HEK293 (cell line): Measurements from ENCODE around the gene FABP7.
"Not testable (repeated sequence)": the region's sequence is repeated elsewhere in the genome, so short reads cannot be mapped to it uniquely, and the experiment has no call there.

Experiments used
- CTCF ChIA-PET: fragments of 350-600 bp; formaldehyde crosslinking; extraction: SDS; loops from one replicate; lab custom pipeline; 2021; ENCODE audit warnings: antibody characterized with exemption; lab: Yijun Ruan, JAX
- POLR2A ChIA-PET: fragments of 300-600 bp; formaldehyde crosslinking; extraction: SDS; loops from one replicate; lab custom pipeline; 2020; ENCODE audit warnings: antibody characterized with exemption, inconsistent platforms; lab: Yijun Ruan, JAX
- H3K27ac ChIP-seq: fragments of 200-500 bp; sonication (Bioruptor generic); 2 replicates; pipeline ENCODE4 v1.5.1; 2014; ENCODE audit warnings: low read depth, low read length, control low read depth, inconsistent platforms; ENCODE audit errors: extremely low read depth
- H3K36me3 ChIP-seq, 2 experiments: fragments of 200-500 bp in 1 of 2; sonication (Bioruptor generic) in 1 of 2; 1 replicate in 1 of 2; 2 replicates in 1 of 2; pipeline ENCODE4 v1.5.1; 2014 to 2017; ENCODE audit warnings: inconsistent platforms in 2 of 2, low read length in 2 of 2; ENCODE audit not compliant: control insufficient read depth in 2 of 2, insufficient read depth in 1 of 2
- H3K4me1 ChIP-seq: fragments of 200-500 bp; sonication (Bioruptor generic); 2 replicates; pipeline ENCODE4 v1.5.1; 2014; ENCODE audit warnings: mild to moderate bottlenecking, low read length, inconsistent platforms; ENCODE audit not compliant: control insufficient read depth, insufficient read depth
- H3K4me3 ChIP-seq: 2 replicates; pipeline ENCODE4 v1.5.1; 2011; ENCODE audit warnings: low read depth, mild to moderate bottlenecking, control low read depth, low read length, moderate library complexity
- H3K9me3 ChIP-seq: fragments of 200-500 bp; sonication (Bioruptor generic); 2 replicates; pipeline ENCODE4 v1.5.1; 2014; ENCODE audit warnings: low read depth, low read length, inconsistent platforms; ENCODE audit not compliant: control insufficient read depth, insufficient read depth
- KLF10 ChIP-seq: fragments of 450-650 bp; IDR thresholded peaks from 2 replicates; pipeline ENCODE4 v1.5.1; 2018; ENCODE audit warnings: missing biosample characterization, mild to moderate bottlenecking, missing genetic modification characterization
- KLF7 ChIP-seq: fragments of 450-650 bp; formaldehyde crosslinking; IDR thresholded peaks from 2 replicates; pipeline ENCODE4 v1.5.1; 2016; ENCODE audit warnings: missing biosample characterization, missing genetic modification characterization, borderline replicate concordance
- MEIS1 ChIP-seq: sonication (generic); formaldehyde crosslinking; IDR thresholded peaks from 2 replicates; pipeline ENCODE4 v1.8.1; 2022; ENCODE audit warnings: missing genetic modification reagents, mild to moderate bottlenecking, borderline replicate concordance
- MYNN ChIP-seq: fragments of 450-650 bp; formaldehyde crosslinking; IDR thresholded peaks from 2 replicates; pipeline ENCODE4 v1.5.1; 2016; ENCODE audit warnings: missing biosample characterization, missing genetic modification characterization, borderline replicate concordance
- OVOL3 ChIP-seq: fragments of 450-650 bp; formaldehyde crosslinking; IDR thresholded peaks from 2 replicates; pipeline ENCODE4 v1.5.1; 2016; ENCODE audit warnings: missing biosample characterization, missing genetic modification characterization
- ZBTB49 ChIP-seq: fragments of 450-650 bp; formaldehyde crosslinking; IDR thresholded peaks from 2 replicates; pipeline ENCODE4 v1.5.1; 2016; ENCODE audit warnings: missing biosample characterization, missing genetic modification characterization, low read depth
- ZEB2 ChIP-seq: fragments of 450-650 bp; formaldehyde crosslinking; IDR thresholded peaks from 2 replicates; pipeline ENCODE4 v1.5.1; 2016; ENCODE audit warnings: missing biosample characterization, missing genetic modification characterization
- ZFP69B ChIP-seq: fragments of 450-650 bp; formaldehyde crosslinking; IDR thresholded peaks from 2 replicates; pipeline ENCODE4 v1.5.1; 2016; ENCODE audit warnings: missing biosample characterization, missing genetic modification characterization
- ZNF157 ChIP-seq: fragments of 450-650 bp; formaldehyde crosslinking; IDR thresholded peaks from 2 replicates; pipeline ENCODE4 v1.5.1; 2016; ENCODE audit warnings: missing biosample characterization, missing genetic modification characterization
- ZNF202 ChIP-seq: fragments of 450-650 bp; formaldehyde crosslinking; IDR thresholded peaks from 2 replicates; pipeline ENCODE4 v1.5.1; 2016; ENCODE audit warnings: missing biosample characterization, missing genetic modification characterization, borderline replicate concordance
- ZNF580 ChIP-seq: fragments of 450-650 bp; formaldehyde crosslinking; IDR thresholded peaks from 2 replicates; pipeline ENCODE4 v1.5.1; 2016; ENCODE audit warnings: missing biosample characterization, missing genetic modification characterization
- ZNF610 ChIP-seq: fragments of 450-650 bp; formaldehyde crosslinking; IDR thresholded peaks from 2 replicates; pipeline ENCODE4 v1.5.1; 2016; ENCODE audit warnings: missing biosample characterization, missing genetic modification characterization, borderline replicate concordance
- ZNF670 ChIP-seq: fragments of 450-650 bp; formaldehyde crosslinking; IDR thresholded peaks from 2 replicates; pipeline ENCODE4 v1.5.1; 2016; ENCODE audit warnings: missing biosample characterization, missing genetic modification characterization, low read depth
- ZNF701 ChIP-seq: fragments of 450-650 bp; formaldehyde crosslinking; IDR thresholded peaks from 2 replicates; pipeline ENCODE4 v1.5.1; 2016; ENCODE audit warnings: missing biosample characterization, missing genetic modification characterization
- TF ChIP-seq, protein P1 (sequence below): fragments of 450-650 bp; formaldehyde crosslinking; IDR thresholded peaks from 2 replicates; pipeline ENCODE4 v1.5.1; 2016; ENCODE audit warnings: missing biosample characterization, missing genetic modification characterization
- TF ChIP-seq, protein P2 (sequence below): fragments of 450-650 bp; formaldehyde crosslinking; IDR thresholded peaks from 2 replicates; pipeline ENCODE4 v1.5.1; 2016; ENCODE audit warnings: missing biosample characterization, missing genetic modification characterization
- TF ChIP-seq, protein P3 (sequence below): fragments of 450-650 bp; formaldehyde crosslinking; IDR thresholded peaks from 2 replicates; pipeline ENCODE4 v1.5.1; 2016; ENCODE audit warnings: missing biosample characterization, missing genetic modification characterization
- TF ChIP-seq, protein P4 (sequence below): fragments of 450-650 bp; formaldehyde crosslinking; IDR thresholded peaks from 2 replicates; pipeline ENCODE4 v1.5.1; 2016; ENCODE audit warnings: missing biosample characterization, missing genetic modification characterization

The FABP7 gene

DNA sequence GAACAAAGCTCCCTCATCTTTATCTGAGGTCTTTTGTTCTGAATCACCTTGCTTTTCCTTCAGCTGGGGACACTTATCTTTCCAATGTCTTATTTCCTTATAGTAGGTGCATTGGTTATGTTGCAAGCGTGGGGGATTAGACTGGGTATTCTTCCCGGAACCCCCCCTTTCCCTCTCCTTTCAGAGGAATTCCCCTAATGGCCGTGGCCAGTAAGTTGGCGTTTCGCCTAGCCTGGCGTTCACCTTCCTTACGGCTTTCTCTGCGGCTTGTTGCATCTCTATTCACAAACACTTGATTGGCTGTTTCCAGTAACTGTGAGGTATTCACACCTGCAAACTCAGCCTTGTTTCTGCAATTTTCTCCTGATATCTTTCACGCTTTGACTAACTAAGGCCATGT is 32.8 kb upstream of the FABP7 start:
- TF ChIP-seq ZNF670: no peak
- TF ChIP-seq ZNF202 (tag by site-specific recombination): no peak
- no peak for TF ChIP-seq ZNF580 (tag by site-specific recombination)
- TF ChIP-seq, protein P1, sequence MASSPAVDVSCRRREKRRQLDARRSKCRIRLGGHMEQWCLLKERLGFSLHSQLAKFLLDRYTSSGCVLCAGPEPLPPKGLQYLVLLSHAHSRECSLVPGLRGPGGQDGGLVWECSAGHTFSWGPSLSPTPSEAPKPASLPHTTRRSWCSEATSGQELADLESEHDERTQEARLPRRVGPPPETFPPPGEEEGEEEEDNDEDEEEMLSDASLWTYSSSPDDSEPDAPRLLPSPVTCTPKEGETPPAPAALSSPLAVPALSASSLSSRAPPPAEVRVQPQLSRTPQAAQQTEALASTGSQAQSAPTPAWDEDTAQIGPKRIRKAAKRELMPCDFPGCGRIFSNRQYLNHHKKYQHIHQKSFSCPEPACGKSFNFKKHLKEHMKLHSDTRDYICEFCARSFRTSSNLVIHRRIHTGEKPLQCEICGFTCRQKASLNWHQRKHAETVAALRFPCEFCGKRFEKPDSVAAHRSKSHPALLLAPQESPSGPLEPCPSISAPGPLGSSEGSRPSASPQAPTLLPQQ (tag by site-specific recombination): no peak
- no peak for TF ChIP-seq MYNN
- no peak for TF ChIP-seq ZEB2
- no peak for TF ChIP-seq KLF7 (tag by site-specific recombination)
- TF ChIP-seq, all 188 proteins: peak for 0
- H3K36me3 ChIP-seq: no peaks in the 10 kb centered on the region
- H3K4me3 ChIP-seq: no peak overlapping the region
- H3K27ac ChIP-seq: no peak overlapping the region
- POLR2A ChIA-PET: no interaction called here
- CTCF ChIA-PET: interaction anchor here (0.6 to 3.3 kb wide), 4 partner anchors 19 to 109 kb away, joined by 3 to 31 read pairs (median 4); no protein-coding TSS in a partner anchor
- H3K4me1 ChIP-seq: no peaks in the 10 kb centered on the region
- H3K9me3 ChIP-seq: no peaks in the 10 kb centered on the region

DNA sequence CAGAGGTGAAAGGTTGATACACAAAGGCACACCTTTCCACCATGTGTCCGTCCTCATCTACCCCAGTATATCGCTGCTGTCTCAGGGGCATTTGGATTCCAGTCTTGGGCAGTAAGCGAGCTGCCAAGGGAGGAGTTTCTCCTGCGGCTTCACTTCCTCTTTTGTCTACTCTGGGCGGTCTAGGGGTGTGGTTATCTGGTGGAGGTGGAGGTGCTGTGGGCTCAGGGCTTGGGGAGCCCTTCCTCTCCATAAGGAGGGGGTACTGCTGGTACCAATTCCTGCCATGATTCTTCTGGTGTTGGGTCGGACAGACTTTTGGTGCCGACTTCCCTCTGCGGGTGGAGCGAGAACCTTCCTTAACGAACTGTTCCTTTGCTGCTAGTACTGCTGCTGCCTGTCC is 31.9 kb upstream of the FABP7 start:
- H3K9me3 ChIP-seq: no peaks in the 10 kb centered on the region
- POLR2A ChIA-PET: no interaction called here
- no peaks in the 10 kb centered on the region for H3K4me1 ChIP-seq
- no peak for TF ChIP-seq ZNF157 (tag by site-specific recombination)
- TF ChIP-seq OVOL3: no peak
- TF ChIP-seq KLF10 (tag by site-specific recombination): no peak
- no peak for TF ChIP-seq ZFP69B (tag by site-specific recombination)
- TF ChIP-seq, all 188 proteins: peak for 0
- no peaks in the 10 kb centered on the region for H3K36me3 ChIP-seq
- CTCF ChIA-PET: no interaction called here
- H3K27ac ChIP-seq: no peak overlapping the region
- H3K4me3 ChIP-seq: no peak overlapping the region

DNA sequence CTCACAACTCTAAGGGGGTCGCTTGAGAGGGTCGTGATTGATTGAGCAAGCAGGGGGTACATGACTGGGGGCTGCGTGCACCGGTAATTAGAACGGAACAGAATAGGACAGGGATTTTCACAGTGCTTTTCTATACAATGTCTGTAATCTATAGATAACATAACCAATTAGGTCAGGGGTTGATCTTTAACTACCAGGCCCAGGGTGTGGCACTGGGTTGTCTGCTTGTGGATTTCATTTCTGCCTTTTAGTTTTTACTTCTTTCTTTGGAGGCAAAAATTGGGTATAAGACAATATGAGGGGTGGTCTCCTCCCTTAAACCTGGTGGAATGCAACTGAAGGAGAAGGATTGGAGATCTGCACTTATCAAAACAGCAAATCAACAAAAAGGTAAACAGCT is 30.6 kb upstream of the FABP7 start:
- POLR2A ChIA-PET, H3K27ac ChIP-seq, H3K36me3 ChIP-seq, H3K9me3 ChIP-seq, H3K4me3 ChIP-seq, H3K4me1 ChIP-seq: not testable (repeated sequence)
- CTCF ChIA-PET: interaction anchor here (0.6 to 4.2 kb wide), 3 partner anchors 18 to 90 kb away, joined by 3 to 14 read pairs (median 9); no protein-coding TSS in a partner anchor

- TF ChIP-seq, protein P2, sequence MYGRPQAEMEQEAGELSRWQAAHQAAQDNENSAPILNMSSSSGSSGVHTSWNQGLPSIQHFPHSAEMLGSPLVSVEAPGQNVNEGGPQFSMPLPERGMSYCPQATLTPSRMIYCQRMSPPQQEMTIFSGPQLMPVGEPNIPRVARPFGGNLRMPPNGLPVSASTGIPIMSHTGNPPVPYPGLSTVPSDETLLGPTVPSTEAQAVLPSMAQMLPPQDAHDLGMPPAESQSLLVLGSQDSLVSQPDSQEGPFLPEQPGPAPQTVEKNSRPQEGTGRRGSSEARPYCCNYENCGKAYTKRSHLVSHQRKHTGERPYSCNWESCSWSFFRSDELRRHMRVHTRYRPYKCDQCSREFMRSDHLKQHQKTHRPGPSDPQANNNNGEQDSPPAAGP (tag by site-specific recombination): no peak
- no peak for TF ChIP-seq ZNF610 (tag by site-specific recombination)
- no peak for TF ChIP-seq MEIS1 (CRISPR knock-in tag)
- TF ChIP-seq, protein P3, sequence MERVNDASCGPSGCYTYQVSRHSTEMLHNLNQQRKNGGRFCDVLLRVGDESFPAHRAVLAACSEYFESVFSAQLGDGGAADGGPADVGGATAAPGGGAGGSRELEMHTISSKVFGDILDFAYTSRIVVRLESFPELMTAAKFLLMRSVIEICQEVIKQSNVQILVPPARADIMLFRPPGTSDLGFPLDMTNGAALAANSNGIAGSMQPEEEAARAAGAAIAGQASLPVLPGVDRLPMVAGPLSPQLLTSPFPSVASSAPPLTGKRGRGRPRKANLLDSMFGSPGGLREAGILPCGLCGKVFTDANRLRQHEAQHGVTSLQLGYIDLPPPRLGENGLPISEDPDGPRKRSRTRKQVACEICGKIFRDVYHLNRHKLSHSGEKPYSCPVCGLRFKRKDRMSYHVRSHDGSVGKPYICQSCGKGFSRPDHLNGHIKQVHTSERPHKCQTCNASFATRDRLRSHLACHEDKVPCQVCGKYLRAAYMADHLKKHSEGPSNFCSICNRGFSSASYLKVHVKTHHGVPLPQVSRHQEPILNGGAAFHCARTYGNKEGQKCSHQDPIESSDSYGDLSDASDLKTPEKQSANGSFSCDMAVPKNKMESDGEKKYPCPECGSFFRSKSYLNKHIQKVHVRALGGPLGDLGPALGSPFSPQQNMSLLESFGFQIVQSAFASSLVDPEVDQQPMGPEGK (tag by site-specific recombination): no peak
- TF ChIP-seq ZBTB49 (tag by site-specific recombination): no peak
- TF ChIP-seq, protein P4, sequence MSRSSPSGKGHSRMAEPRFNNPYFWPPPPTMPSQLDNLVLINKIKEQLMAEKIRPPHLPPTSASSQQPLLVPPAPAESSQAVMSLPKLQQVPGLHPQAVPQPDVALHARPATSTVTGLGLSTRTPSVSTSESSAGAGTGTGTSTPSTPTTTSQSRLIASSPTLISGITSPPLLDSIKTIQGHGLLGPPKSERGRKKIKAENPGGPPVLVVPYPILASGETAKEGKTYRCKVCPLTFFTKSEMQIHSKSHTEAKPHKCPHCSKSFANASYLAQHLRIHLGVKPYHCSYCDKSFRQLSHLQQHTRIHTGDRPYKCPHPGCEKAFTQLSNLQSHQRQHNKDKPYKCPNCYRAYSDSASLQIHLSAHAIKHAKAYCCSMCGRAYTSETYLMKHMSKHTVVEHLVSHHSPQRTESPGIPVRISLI (tag by site-specific recombination): no peak
- TF ChIP-seq ZNF701 (tag by site-specific recombination): no peak
- TF ChIP-seq, all 188 proteins: peak for 0
- Histone ChIP-seq H3K36me3 (no peaks in the 10 kb centered on the region), H3K27ac (no peak overlapping the region), H3K9me3 (no peaks in the 10 kb centered on the region), H3K4me3 (no peak overlapping the region), H3K4me1 (no peaks in the 10 kb centered on the region)
- CTCF ChIA-PET: interaction anchor here (2.5 to 4.2 kb wide), 2 partner anchors 19 to 89 kb away, joined by 9 to 14 read pairs; no protein-coding TSS in a partner anchor
- POLR2A ChIA-PET: no interaction called here
Observed at GRCh38 chr6:122749451-122750050, 30.0 kb upstream of the FABP7 start.
